ENCODE data around the gene ELAVL2. TPM values are rescaled to one million over a fixed set of nuclear protein-coding genes. Genes with fewer than 3 reads are reported as not detected.

The ELAVL2 gene
- total RNA-seq, 1 experiment from 2014 or later, result 16.8 TPM

- Histone ChIP-seq H3K4me1 (ENCODE audit: insufficient read depth, low read length) (no peaks in the 10 kb centered on the region; the same call in 1 of the 2 replicates), H2BK5ac (ENCODE audit: insufficient read length, low read length) (no peak overlapping the region), H2BK120ac (ENCODE audit: low read depth, low read length, poor library complexity, severe bottlenecking) (no peak overlapping the region), H3K9ac (ENCODE audit: extremely low read depth, insufficient read length, low read length) (no peak overlapping the region), H3K56ac (ENCODE audit: insufficient read length, low read depth, low read length) (no peak overlapping the region), H4K20me1 (ENCODE audit: control insufficient read depth, insufficient read depth, insufficient read length) (no peaks in the 10 kb centered on the region), H4K8ac (replicated peaks; ENCODE audit: insufficient read length, low read depth, low read length) (no peak overlapping the region), H3K27me3 (ENCODE audit: insufficient read depth, low read length) (no peaks in the 10 kb centered on the region), H4K91ac (ENCODE audit: insufficient read length, low read depth, low read length) (no peak overlapping the region), H3K79me2 (ENCODE audit: insufficient read depth, low read length) (no peaks in the 10 kb centered on the region), H2BK15ac (ENCODE audit: low read depth, low read length) (no peak overlapping the region), H3K27ac (ENCODE audit: insufficient read length, low read depth, low read length) (no peak overlapping the region), H2BK20ac (ENCODE audit: low read depth, low read length, poor library complexity, severe bottlenecking) (no peak overlapping the region), H3K23me2 (ENCODE audit: insufficient read length, low read depth, low read length, poor library complexity, severe bottlenecking) (no peaks in the 10 kb centered on the region), H2AFZ (ENCODE audit: low read length) (no peak overlapping the region), H3K4ac (ENCODE audit: low read depth, low read length) (no peak overlapping the region), H3K79me1 (ENCODE audit: insufficient read depth, low read depth, low read length, poor library complexity, severe bottlenecking) (no peaks in the 10 kb centered on the region), H3K14ac (ENCODE audit: insufficient read depth, low read length) (no peak overlapping the region), H3K18ac (ENCODE audit: insufficient read length, low read depth, low read length) (no peak overlapping the region), H3K23ac (ENCODE audit: insufficient read length, low read depth, low read length) (no peak overlapping the region), H3K4me2 (ENCODE audit: insufficient read depth, insufficient read length, low read length) (no peak overlapping the region), H3K9me3 (ENCODE audit: control insufficient read depth, low read depth, low read length) (no peaks in the 10 kb centered on the region), H3T11ph (ENCODE audit: low read length) (no peak overlapping the region), H4K5ac (ENCODE audit: insufficient read length, low read depth, low read length) (no peak overlapping the region), H2AK5ac (ENCODE audit: insufficient read length, low read length) (no peak overlapping the region), H2BK12ac (ENCODE audit: insufficient read length, low read depth, low read length) (no peak overlapping the region)
- DNase-seq, result no peak
- Mint-ChIP-seq H3K4me1 (peaks cover 12 to 20% of the 10 kb centered on the region in 2 experiments), H3K27ac (no peak overlapping the region; a peak in 1 of 7 replicates), H3K4me3 (no peak overlapping the region), H3K27me3 (ENCODE audit: low read depth) (no peaks in the 10 kb centered on the region), H3K9me3 (no peaks in the 10 kb centered on the region), H3K36me3 (ENCODE audit: insufficient read depth in 1 of 3, low read depth in 3 of 3) (no peaks in the 10 kb centered on the region)
- WGBS (ENCODE audit: extremely low coverage, insufficient read length, low lambda C conversion rate), result no CpG with 5 or more reads among the region's 2 CpGs
- TF ChIP-seq CTCF (conservative IDR thresholded peaks at IDR 0.05), result no peak
Measured at GRCh38 chr9:23841304-23841703, 15.3 kb upstream of the ELAVL2 start.
